ENCODE data around the gene MED26. TPM values are rescaled to one million over a fixed set of nuclear protein-coding genes. Genes with fewer than 3 reads are reported as not detected.

Gene MED26
- total RNA-seq, 1 experiment from 2014 or later = 11.4 TPM

- H2BK12ac ChIP-seq (ENCODE audit: insufficient read length, low read depth, low read length) = no peak overlapping the region
- TF ChIP-seq, protein P1, sequence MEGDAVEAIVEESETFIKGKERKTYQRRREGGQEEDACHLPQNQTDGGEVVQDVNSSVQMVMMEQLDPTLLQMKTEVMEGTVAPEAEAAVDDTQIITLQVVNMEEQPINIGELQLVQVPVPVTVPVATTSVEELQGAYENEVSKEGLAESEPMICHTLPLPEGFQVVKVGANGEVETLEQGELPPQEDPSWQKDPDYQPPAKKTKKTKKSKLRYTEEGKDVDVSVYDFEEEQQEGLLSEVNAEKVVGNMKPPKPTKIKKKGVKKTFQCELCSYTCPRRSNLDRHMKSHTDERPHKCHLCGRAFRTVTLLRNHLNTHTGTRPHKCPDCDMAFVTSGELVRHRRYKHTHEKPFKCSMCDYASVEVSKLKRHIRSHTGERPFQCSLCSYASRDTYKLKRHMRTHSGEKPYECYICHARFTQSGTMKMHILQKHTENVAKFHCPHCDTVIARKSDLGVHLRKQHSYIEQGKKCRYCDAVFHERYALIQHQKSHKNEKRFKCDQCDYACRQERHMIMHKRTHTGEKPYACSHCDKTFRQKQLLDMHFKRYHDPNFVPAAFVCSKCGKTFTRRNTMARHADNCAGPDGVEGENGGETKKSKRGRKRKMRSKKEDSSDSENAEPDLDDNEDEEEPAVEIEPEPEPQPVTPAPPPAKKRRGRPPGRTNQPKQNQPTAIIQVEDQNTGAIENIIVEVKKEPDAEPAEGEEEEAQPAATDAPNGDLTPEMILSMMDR (conservative IDR thresholded peaks at IDR 0.05) = no peak
- H3K36me3 Mint-ChIP-seq (ENCODE audit: insufficient read depth in 1 of 3, low read depth in 3 of 3) = peaks cover under 1 to 5% (median 5%) of the 10 kb centered on the region in 3 experiments; a peak in 4 of 7 replicates
- H2BK120ac ChIP-seq (ENCODE audit: low read depth, low read length, poor library complexity, severe bottlenecking) = no peak overlapping the region
- H4K20me1 ChIP-seq (ENCODE audit: control insufficient read depth, insufficient read depth, insufficient read length) = no peaks in the 10 kb centered on the region
- no peak overlapping the region for H4K91ac ChIP-seq (ENCODE audit: insufficient read length, low read depth, low read length)
- H4K8ac ChIP-seq (replicated peaks; ENCODE audit: insufficient read length, low read depth, low read length) = no peak overlapping the region
- peaks cover 10% of the 10 kb centered on the region for H3K4me1 ChIP-seq (ENCODE audit: insufficient read depth, low read length)
- H3K4me1 Mint-ChIP-seq = peaks cover 34 to 41% of the 10 kb centered on the region in 2 experiments
- no peaks in the 10 kb centered on the region for H3K23me2 ChIP-seq (ENCODE audit: insufficient read length, low read depth, low read length, poor library complexity, severe bottlenecking)
- H2BK5ac ChIP-seq (ENCODE audit: insufficient read length, low read length) = no peak overlapping the region
- H3K79me2 ChIP-seq (ENCODE audit: insufficient read depth, low read length) = peaks cover 9% of the 10 kb centered on the region; the same call in 1 of the 2 replicates
- H3K4me2 ChIP-seq (ENCODE audit: insufficient read depth, insufficient read length, low read length) = no peak overlapping the region
- H3K9me3 ChIP-seq (ENCODE audit: control insufficient read depth, low read depth, low read length) = no peaks in the 10 kb centered on the region
- no peak overlapping the region for H2AK5ac ChIP-seq (ENCODE audit: insufficient read length, low read length)
- H3T11ph ChIP-seq (ENCODE audit: low read length) = no peak overlapping the region
- no peak overlapping the region for H3K18ac ChIP-seq (ENCODE audit: insufficient read length, low read depth, low read length)
- no peak overlapping the region for H3K4ac ChIP-seq (ENCODE audit: low read depth, low read length)
- H3K9ac ChIP-seq (ENCODE audit: extremely low read depth, insufficient read length, low read length) = no peak overlapping the region
- H3K14ac ChIP-seq (ENCODE audit: insufficient read depth, low read length) = no peak overlapping the region
- no peak overlapping the region for H3K4me3 Mint-ChIP-seq
- no peak overlapping the region for H3K56ac ChIP-seq (ENCODE audit: insufficient read length, low read depth, low read length)
- H3K27ac ChIP-seq (ENCODE audit: insufficient read length, low read depth, low read length) = no peak overlapping the region
- H4K5ac ChIP-seq (ENCODE audit: insufficient read length, low read depth, low read length) = no peak overlapping the region
- DNase-seq = no peak
- no peak overlapping the region for H2BK20ac ChIP-seq (ENCODE audit: low read depth, low read length, poor library complexity, severe bottlenecking)
- no peaks in the 10 kb centered on the region for H3K27me3 ChIP-seq (ENCODE audit: insufficient read depth, low read length)
- peaks cover 12% of the 10 kb centered on the region for H3K79me1 ChIP-seq (ENCODE audit: insufficient read depth, low read depth, low read length, poor library complexity, severe bottlenecking)
- no peaks in the 10 kb centered on the region for H3K9me3 Mint-ChIP-seq
- H2BK15ac ChIP-seq (ENCODE audit: low read depth, low read length) = no peak overlapping the region
- no peak overlapping the region for H3K23ac ChIP-seq (ENCODE audit: insufficient read length, low read depth, low read length)
- H2AFZ ChIP-seq (ENCODE audit: low read length) = no peak overlapping the region
- H3K27ac Mint-ChIP-seq = peak overlapping the region; percentile 39 to 93 (median 53); a peak in 4 of 7 replicates
- no peaks in the 10 kb centered on the region for H3K27me3 Mint-ChIP-seq (ENCODE audit: low read depth)
- no CpG with 5 or more reads among the region's 10 CpGs for WGBS (ENCODE audit: extremely low coverage, insufficient read length, low lambda C conversion rate)
These were observed 45.3 kb downstream of the MED26 start for GRCh38 chr19:16582486-16583261.
